HEK293 (cell line): Measurements from ENCODE around the gene EN2.

ENCODE experiments used
- CTCF ChIA-PET: fragments of 350-600 bp; formaldehyde crosslinking; extraction: SDS; loops from one replicate; lab custom pipeline; 2021; ENCODE audit warnings: antibody characterized with exemption; lab: Yijun Ruan, JAX
- POLR2A ChIA-PET: fragments of 300-600 bp; formaldehyde crosslinking; extraction: SDS; loops from one replicate; lab custom pipeline; 2020; ENCODE audit warnings: antibody characterized with exemption, inconsistent platforms; lab: Yijun Ruan, JAX
- H3K27ac ChIP-seq: fragments of 200-500 bp; sonication (Bioruptor generic); 2 replicates; pipeline ENCODE4 v1.5.1; 2014; ENCODE audit warnings: low read depth, low read length, control low read depth, inconsistent platforms; ENCODE audit errors: extremely low read depth
- H3K36me3 ChIP-seq, 2 experiments: fragments of 200-500 bp in 1 of 2; sonication (Bioruptor generic) in 1 of 2; 1 replicate in 1 of 2; 2 replicates in 1 of 2; pipeline ENCODE4 v1.5.1; 2014 to 2017; ENCODE audit warnings: inconsistent platforms in 2 of 2, low read length in 2 of 2; ENCODE audit not compliant: control insufficient read depth in 2 of 2, insufficient read depth in 1 of 2
- H3K4me1 ChIP-seq: fragments of 200-500 bp; sonication (Bioruptor generic); 2 replicates; pipeline ENCODE4 v1.5.1; 2014; ENCODE audit warnings: mild to moderate bottlenecking, low read length, inconsistent platforms; ENCODE audit not compliant: control insufficient read depth, insufficient read depth
- H3K4me3 ChIP-seq: 2 replicates; pipeline ENCODE4 v1.5.1; 2011; ENCODE audit warnings: low read depth, mild to moderate bottlenecking, control low read depth, low read length, moderate library complexity
- H3K9me3 ChIP-seq: fragments of 200-500 bp; sonication (Bioruptor generic); 2 replicates; pipeline ENCODE4 v1.5.1; 2014; ENCODE audit warnings: low read depth, low read length, inconsistent platforms; ENCODE audit not compliant: control insufficient read depth, insufficient read depth
- FEZF1 ChIP-seq: fragments of 450-650 bp; formaldehyde crosslinking; IDR thresholded peaks from 2 replicates; pipeline ENCODE4 v1.5.1; 2016; ENCODE audit warnings: missing biosample characterization, missing genetic modification characterization
- GLI4 ChIP-seq: fragments of 450-650 bp; formaldehyde crosslinking; IDR thresholded peaks from 2 replicates; pipeline ENCODE4 v1.5.1; 2016; ENCODE audit warnings: missing biosample characterization, missing genetic modification characterization
- GLIS1 ChIP-seq: fragments of 450-650 bp; formaldehyde crosslinking; IDR thresholded peaks from 2 replicates; pipeline ENCODE4 v1.5.1; 2016; ENCODE audit warnings: missing biosample characterization, missing genetic modification characterization
- IKZF3 ChIP-seq: fragments of 450-650 bp; IDR thresholded peaks from 2 replicates; pipeline ENCODE4 v1.5.0; 2018; ENCODE audit warnings: missing biosample characterization, mild to moderate bottlenecking, missing genetic modification characterization, moderate library complexity
- SALL2 ChIP-seq: fragments of 450-650 bp; formaldehyde crosslinking; IDR thresholded peaks from 2 replicates; pipeline ENCODE4 v1.5.0; 2017; ENCODE audit warnings: missing biosample characterization, mild to moderate bottlenecking, missing genetic modification characterization, borderline replicate concordance
- SP2 ChIP-seq: fragments of 450-650 bp; formaldehyde crosslinking; IDR thresholded peaks from 2 replicates; pipeline ENCODE4 v1.5.1; 2016; ENCODE audit warnings: missing biosample characterization, missing genetic modification characterization
- SP3 ChIP-seq: fragments of 450-650 bp; formaldehyde crosslinking; IDR thresholded peaks from 2 replicates; pipeline ENCODE4 v1.5.1; 2016; ENCODE audit warnings: missing biosample characterization, missing genetic modification characterization
- SP7 ChIP-seq: fragments of 450-650 bp; formaldehyde crosslinking; IDR thresholded peaks from 2 replicates; pipeline ENCODE4 v1.5.1; 2016; ENCODE audit warnings: missing biosample characterization, missing genetic modification characterization
- WT1 ChIP-seq: fragments of 450-650 bp; formaldehyde crosslinking; IDR thresholded peaks from 2 replicates; pipeline ENCODE4 v1.5.1; 2016; ENCODE audit warnings: missing biosample characterization, missing genetic modification characterization
- ZBTB17 ChIP-seq: fragments of 450-650 bp; formaldehyde crosslinking; IDR thresholded peaks from 2 replicates; pipeline ENCODE4 v1.5.1; 2016; ENCODE audit warnings: missing biosample characterization, missing genetic modification characterization
- ZBTB20 ChIP-seq: fragments of 450-650 bp; formaldehyde crosslinking; IDR thresholded peaks from 2 replicates; pipeline ENCODE4 v1.5.1; 2016; ENCODE audit warnings: missing biosample characterization, missing genetic modification characterization
- ZEB2 ChIP-seq: fragments of 450-650 bp; formaldehyde crosslinking; IDR thresholded peaks from 2 replicates; pipeline ENCODE4 v1.5.1; 2016; ENCODE audit warnings: missing biosample characterization, missing genetic modification characterization
- ZFP37 ChIP-seq: fragments of 450-650 bp; formaldehyde crosslinking; IDR thresholded peaks from 2 replicates; pipeline ENCODE4 v1.5.1; 2016; ENCODE audit warnings: missing biosample characterization, missing genetic modification characterization
- ZIC2 ChIP-seq: fragments of 450-650 bp; formaldehyde crosslinking; IDR thresholded peaks from 2 replicates; pipeline ENCODE4 v1.5.1; 2016; ENCODE audit warnings: missing biosample characterization, missing genetic modification characterization
- ZNF202 ChIP-seq: fragments of 450-650 bp; formaldehyde crosslinking; IDR thresholded peaks from 2 replicates; pipeline ENCODE4 v1.5.1; 2016; ENCODE audit warnings: missing biosample characterization, missing genetic modification characterization, borderline replicate concordance
- ZNF302 ChIP-seq: fragments of 450-650 bp; formaldehyde crosslinking; IDR thresholded peaks from 2 replicates; pipeline ENCODE4 v1.5.1; 2016; ENCODE audit warnings: missing biosample characterization, missing genetic modification characterization, low read depth
- ZNF335 ChIP-seq: fragments of 450-650 bp; formaldehyde crosslinking; conservative IDR thresholded peaks from 2 replicates; pipeline ENCODE4 v1.5.1; 2016; ENCODE audit warnings: missing biosample characterization, missing genetic modification characterization
- ZNF366 ChIP-seq: fragments of 450-650 bp; formaldehyde crosslinking; conservative IDR thresholded peaks from 2 replicates; pipeline ENCODE4 v1.5.1; 2016; ENCODE audit warnings: missing biosample characterization, missing genetic modification characterization
- ZNF391 ChIP-seq: fragments of 450-650 bp; formaldehyde crosslinking; IDR thresholded peaks from 2 replicates; pipeline ENCODE4 v1.5.1; 2016; ENCODE audit warnings: low read depth, missing biosample characterization, missing genetic modification characterization, borderline replicate concordance
- ZNF561 ChIP-seq: fragments of 450-650 bp; IDR thresholded peaks from 2 replicates; pipeline ENCODE4 v1.5.1; 2018; ENCODE audit warnings: missing biosample characterization, missing genetic modification characterization, borderline replicate concordance
- ZNF600 ChIP-seq: fragments of 450-650 bp; formaldehyde crosslinking; IDR thresholded peaks from 2 replicates; pipeline ENCODE4 v1.5.1; 2016; ENCODE audit warnings: missing biosample characterization, missing genetic modification characterization
- ZNF658 ChIP-seq: fragments of 450-650 bp; formaldehyde crosslinking; IDR thresholded peaks from 2 replicates; pipeline ENCODE4; 2016; ENCODE audit warnings: missing biosample characterization, missing genetic modification characterization
- ZNF76 ChIP-seq: fragments of 450-650 bp; formaldehyde crosslinking; IDR thresholded peaks from 2 replicates; pipeline ENCODE4; 2016; ENCODE audit warnings: low read depth, missing biosample characterization, missing genetic modification characterization, borderline replicate concordance
- TF ChIP-seq, protein P1 (sequence below): fragments of 450-650 bp; formaldehyde crosslinking; IDR thresholded peaks from 2 replicates; pipeline ENCODE4 v1.5.1; 2017; ENCODE audit warnings: missing biosample characterization, missing genetic modification characterization
- TF ChIP-seq, protein P2 (sequence below): fragments of 450-650 bp; formaldehyde crosslinking; IDR thresholded peaks from 2 replicates; pipeline ENCODE4 v1.5.1; 2017; ENCODE audit warnings: missing biosample characterization, missing genetic modification characterization
- TF ChIP-seq, protein P3 (sequence below): fragments of 450-650 bp; formaldehyde crosslinking; conservative IDR thresholded peaks from 2 replicates; pipeline ENCODE4 v1.5.1; 2016; ENCODE audit warnings: low read depth, missing biosample characterization, missing genetic modification characterization
- TF ChIP-seq, protein P4 (sequence below): fragments of 450-650 bp; formaldehyde crosslinking; IDR thresholded peaks from 2 replicates; pipeline ENCODE4 v1.5.1; 2016; ENCODE audit warnings: missing biosample characterization, missing genetic modification characterization

The EN2 gene

DNA sequence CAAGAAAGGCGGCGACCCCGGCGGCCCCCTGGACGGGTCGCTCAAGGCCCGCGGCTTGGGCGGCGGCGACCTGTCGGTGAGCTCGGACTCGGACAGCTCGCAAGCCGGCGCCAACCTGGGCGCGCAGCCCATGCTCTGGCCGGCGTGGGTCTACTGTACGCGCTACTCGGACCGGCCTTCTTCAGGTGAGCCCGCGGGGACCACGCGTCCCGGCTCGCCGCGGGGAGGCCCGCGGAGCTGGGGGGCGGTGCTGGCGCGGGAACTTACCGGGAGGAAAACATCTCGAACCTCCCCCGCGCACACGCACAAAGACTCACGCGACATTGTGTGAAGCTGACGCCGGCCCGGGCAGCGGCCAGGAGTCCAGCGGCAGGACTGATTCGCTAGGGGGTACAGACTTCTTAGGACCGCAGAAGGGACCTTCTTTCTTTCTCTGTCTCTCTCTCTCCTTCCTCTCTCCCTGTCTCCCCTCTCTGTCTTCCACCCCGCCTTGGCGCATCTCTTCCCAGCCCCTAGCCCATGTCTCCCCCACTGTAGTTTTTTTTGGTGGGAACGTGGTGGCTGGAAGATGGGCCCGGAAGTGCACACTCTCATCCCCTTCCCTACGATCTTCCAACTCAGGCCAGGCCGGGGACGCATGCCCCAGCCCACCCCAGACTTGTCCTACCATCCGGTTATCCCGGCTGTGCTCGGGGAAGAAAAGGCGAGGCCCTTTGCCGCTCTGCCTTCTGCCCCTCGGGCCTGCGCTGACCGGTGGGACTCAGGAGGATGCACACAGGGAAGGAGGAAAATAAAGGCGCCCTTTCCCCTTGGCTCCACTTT, 1.2 kb downstream of the EN2 start:
- POLR2A ChIA-PET, result interaction anchor here (0.7 kb wide), 1 partner anchor 13 kb away, joined by 3 read pairs; no protein-coding TSS in a partner anchor
- Histone ChIP-seq H3K27ac (peak overlapping the region; percentile 62; the same call in 1 of the 2 replicates), H3K9me3 (no peaks in the 10 kb centered on the region), H3K36me3 (peaks cover 0 to 30% of the 10 kb centered on the region in 2 experiments; a peak in 1 of 3 replicates), H3K4me3 (peak overlapping the region; percentile 69), H3K4me1 (peaks cover 5% of the 10 kb centered on the region; the same call in 1 of the 2 replicates)
- CTCF ChIA-PET, result no interaction called here
- TF ChIP-seq ZNF600 (tag by site-specific recombination) (peak; percentile 74), SP7 (tag by site-specific recombination) (0 out of 2 replicates have a peak, but pooled peaks have one; percentile 17), GLI4 (tag by site-specific recombination) (0 out of 2 replicates have a peak, but pooled peaks have one; percentile 17), ZNF76 (tag by site-specific recombination) (no peak), ZBTB17 (peak; percentile 76), ZNF335 (tag by site-specific recombination) (peak; percentile 78), SALL2 (tag by site-specific recombination) (no peak), ZEB2 (peak; percentile 65; the same call in 1 of the 2 replicates), SP3 (tag by site-specific recombination) (0 out of 2 replicates have a peak, but pooled peaks have one; percentile 11), GLIS1 (tag by site-specific recombination) (peak; percentile 70), ZIC2 (0 out of 2 replicates have a peak, but pooled peaks have one; percentile 11), ZNF202 (no peak), ZNF302 (no peak), ZFP37 (tag by site-specific recombination) (no peak), ZNF561 (tag by site-specific recombination) (no peak), ZNF658 (no peak), FEZF1 (tag by site-specific recombination) (no peak), ZBTB20 (peak; percentile 75), IKZF3 (no peak), ZNF391 (tag by site-specific recombination) (peak; percentile 15; the same call in 1 of the 2 replicates), SP2 (tag by site-specific recombination) (peak; percentile 17; the same call in 1 of the 2 replicates), ZNF366 (peak; percentile 71), WT1 (tag by site-specific recombination) (peak; percentile 20; the same call in 1 of the 2 replicates)
- TF ChIP-seq, protein P1, sequence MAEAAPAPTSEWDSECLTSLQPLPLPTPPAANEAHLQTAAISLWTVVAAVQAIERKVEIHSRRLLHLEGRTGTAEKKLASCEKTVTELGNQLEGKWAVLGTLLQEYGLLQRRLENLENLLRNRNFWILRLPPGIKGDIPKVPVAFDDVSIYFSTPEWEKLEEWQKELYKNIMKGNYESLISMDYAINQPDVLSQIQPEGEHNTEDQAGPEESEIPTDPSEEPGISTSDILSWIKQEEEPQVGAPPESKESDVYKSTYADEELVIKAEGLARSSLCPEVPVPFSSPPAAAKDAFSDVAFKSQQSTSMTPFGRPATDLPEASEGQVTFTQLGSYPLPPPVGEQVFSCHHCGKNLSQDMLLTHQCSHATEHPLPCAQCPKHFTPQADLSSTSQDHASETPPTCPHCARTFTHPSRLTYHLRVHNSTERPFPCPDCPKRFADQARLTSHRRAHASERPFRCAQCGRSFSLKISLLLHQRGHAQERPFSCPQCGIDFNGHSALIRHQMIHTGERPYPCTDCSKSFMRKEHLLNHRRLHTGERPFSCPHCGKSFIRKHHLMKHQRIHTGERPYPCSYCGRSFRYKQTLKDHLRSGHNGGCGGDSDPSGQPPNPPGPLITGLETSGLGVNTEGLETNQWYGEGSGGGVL (tag by site-specific recombination), result peak; percentile 58; the same call in 1 of the 2 replicates
- TF ChIP-seq, protein P2, sequence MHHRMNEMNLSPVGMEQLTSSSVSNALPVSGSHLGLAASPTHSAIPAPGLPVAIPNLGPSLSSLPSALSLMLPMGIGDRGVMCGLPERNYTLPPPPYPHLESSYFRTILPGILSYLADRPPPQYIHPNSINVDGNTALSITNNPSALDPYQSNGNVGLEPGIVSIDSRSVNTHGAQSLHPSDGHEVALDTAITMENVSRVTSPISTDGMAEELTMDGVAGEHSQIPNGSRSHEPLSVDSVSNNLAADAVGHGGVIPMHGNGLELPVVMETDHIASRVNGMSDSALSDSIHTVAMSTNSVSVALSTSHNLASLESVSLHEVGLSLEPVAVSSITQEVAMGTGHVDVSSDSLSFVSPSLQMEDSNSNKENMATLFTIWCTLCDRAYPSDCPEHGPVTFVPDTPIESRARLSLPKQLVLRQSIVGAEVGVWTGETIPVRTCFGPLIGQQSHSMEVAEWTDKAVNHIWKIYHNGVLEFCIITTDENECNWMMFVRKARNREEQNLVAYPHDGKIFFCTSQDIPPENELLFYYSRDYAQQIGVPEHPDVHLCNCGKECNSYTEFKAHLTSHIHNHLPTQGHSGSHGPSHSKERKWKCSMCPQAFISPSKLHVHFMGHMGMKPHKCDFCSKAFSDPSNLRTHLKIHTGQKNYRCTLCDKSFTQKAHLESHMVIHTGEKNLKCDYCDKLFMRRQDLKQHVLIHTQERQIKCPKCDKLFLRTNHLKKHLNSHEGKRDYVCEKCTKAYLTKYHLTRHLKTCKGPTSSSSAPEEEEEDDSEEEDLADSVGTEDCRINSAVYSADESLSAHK (tag by site-specific recombination), result no peak
- TF ChIP-seq, protein P3, sequence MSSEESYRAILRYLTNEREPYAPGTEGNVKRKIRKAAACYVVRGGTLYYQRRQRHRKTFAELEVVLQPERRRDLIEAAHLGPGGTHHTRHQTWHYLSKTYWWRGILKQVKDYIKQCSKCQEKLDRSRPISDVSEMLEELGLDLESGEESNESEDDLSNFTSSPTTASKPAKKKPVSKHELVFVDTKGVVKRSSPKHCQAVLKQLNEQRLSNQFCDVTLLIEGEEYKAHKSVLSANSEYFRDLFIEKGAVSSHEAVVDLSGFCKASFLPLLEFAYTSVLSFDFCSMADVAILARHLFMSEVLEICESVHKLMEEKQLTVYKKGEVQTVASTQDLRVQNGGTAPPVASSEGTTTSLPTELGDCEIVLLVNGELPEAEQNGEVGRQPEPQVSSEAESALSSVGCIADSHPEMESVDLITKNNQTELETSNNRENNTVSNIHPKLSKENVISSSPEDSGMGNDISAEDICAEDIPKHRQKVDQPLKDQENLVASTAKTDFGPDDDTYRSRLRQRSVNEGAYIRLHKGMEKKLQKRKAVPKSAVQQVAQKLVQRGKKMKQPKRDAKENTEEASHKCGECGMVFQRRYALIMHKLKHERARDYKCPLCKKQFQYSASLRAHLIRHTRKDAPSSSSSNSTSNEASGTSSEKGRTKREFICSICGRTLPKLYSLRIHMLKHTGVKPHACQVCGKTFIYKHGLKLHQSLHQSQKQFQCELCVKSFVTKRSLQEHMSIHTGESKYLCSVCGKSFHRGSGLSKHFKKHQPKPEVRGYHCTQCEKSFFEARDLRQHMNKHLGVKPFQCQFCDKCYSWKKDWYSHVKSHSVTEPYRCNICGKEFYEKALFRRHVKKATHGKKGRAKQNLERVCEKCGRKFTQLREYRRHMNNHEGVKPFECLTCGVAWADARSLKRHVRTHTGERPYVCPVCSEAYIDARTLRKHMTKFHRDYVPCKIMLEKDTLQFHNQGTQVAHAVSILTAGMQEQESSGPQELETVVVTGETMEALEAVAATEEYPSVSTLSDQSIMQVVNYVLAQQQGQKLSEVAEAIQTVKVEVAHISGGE (tag by site-specific recombination), result peak; percentile 97
- TF ChIP-seq, protein P4, sequence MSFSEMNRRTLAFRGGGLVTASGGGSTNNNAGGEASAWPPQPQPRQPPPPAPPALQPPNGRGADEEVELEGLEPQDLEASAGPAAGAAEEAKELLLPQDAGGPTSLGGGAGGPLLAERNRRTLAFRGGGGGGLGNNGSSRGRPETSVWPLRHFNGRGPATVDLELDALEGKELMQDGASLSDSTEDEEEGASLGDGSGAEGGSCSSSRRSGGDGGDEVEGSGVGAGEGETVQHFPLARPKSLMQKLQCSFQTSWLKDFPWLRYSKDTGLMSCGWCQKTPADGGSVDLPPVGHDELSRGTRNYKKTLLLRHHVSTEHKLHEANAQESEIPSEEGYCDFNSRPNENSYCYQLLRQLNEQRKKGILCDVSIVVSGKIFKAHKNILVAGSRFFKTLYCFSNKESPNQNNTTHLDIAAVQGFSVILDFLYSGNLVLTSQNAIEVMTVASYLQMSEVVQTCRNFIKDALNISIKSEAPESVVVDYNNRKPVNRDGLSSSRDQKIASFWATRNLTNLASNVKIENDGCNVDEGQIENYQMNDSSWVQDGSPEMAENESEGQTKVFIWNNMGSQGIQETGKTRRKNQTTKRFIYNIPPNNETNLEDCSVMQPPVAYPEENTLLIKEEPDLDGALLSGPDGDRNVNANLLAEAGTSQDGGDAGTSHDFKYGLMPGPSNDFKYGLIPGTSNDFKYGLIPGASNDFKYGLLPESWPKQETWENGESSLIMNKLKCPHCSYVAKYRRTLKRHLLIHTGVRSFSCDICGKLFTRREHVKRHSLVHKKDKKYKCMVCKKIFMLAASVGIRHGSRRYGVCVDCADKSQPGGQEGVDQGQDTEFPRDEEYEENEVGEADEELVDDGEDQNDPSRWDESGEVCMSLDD (tag by site-specific recombination), result peak; percentile 31; the same call in 1 of the 2 replicates
